Activated T-cell treated with anti-CD3 and anti-CD28 coated beads for 4 hours (primary cell): ENCODE measurements around the gene BAD.

Source experiments
- DNase-seq: peaks from one replicate; pipeline ENCODE4 v3.0.0-alpha.2; 2020

BAD gene

GRCh38 chr11:64243236-64243854 lies 41.1 kb downstream of the BAD start:
- DNase-seq: no peak

- DNase-seq: no peak
Measured at GRCh38 chr11:64241491-64242374, 42.7 kb downstream of the BAD start.

- peak; percentile 99 for DNase-seq
Measured at GRCh38 chr11:64241241-64241490, 43.3 kb downstream of the BAD start.

- DNase-seq: peak; percentile 96
Measured at GRCh38 chr11:64240435-64241240, 43.8 kb downstream of the BAD start, which contains the start of gene FKBP2. Gene FKBP2, plus strand, starts transcription at chr11:64241095. Its CDS starts 1,293 bp downstream, at chr11:64242388.

DNA sequence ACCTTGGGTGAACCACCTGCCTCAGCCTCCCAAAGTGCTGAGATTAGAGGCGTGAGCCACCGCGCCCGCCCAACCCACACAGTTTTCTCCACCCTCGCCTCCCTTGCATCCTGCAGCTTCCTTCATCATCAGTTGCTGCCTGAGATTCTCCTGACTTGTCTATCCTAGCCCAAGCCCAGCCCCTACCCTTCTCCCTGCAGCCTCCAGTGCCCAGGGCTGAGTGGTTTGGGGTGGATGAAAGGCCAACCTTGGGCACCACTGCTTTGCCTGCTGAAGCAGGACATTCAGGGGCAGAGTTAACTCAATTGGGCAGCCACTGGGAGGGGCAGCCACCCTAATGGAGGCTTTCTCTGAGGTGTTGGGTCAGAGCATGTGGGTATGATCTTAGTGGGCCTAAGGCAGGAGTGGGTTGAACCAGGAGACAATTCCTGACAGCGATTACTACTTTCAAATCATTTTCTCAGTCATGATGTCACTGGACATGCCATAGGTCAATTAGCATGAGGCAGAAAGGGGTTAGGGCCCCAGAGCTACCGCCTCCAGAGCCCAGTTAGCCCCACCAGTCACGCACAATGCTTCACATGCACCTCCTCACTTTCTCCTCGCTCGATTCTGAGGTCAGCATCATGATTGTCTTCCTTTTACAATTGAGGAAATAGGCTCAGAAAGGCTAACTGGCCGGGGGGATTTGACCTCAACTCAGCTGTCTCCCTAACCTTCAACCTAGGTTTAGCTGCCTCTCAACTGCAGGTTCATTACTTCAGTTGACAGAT lies 44.6 kb downstream of the BAD start:
- DNase-seq: no peak

DNA sequence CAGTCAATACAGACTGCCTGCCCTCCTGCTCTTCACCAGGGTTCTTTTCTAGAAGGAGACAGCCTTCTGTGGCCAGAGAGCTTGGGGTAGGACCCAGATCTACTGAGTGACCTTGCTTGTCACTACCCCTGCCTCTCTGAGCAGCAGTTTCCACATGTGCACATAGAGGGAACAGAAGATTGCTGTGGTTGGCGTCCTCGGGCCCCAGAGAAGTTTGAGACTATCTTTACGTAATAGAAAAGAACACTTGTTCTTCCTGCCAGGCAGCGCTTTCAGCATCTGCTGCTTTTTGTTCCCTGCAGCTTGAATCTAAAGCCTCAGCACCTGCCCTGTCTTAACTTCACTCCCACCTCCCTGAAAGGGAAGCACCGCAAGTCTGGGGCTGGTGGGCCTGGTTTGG lies 45.5 kb downstream of the BAD start:
- DNase-seq: no peak

DNA sequence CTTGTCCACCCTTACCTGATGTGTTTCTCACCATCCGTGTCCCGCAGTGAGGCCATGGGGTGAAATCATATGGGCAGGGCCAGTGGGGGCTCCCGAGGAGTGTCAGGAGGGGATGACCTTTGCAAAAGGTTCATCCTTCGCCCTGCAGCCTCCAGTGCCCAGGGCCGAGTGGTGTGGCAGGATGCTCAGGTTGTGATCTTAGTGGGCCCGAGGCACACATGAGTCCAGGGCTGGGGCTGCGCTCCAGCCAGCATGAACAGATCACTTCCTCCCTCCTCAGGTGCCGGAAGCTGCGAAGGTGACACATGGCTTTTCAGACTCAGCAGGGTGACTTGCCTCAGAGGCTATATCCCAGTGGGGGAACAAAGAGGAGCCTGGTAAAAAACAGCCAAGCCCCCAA lies 46.4 kb downstream of the BAD start:
- no peak for DNase-seq

GRCh38 chr11:64237484-64237951 lies 46.9 kb downstream of the BAD start:
- DNase-seq: no peak

- DNase-seq: no peak
Measured at GRCh38 chr11:64235437-64236161, 48.9 kb downstream of the BAD start.

DNA sequence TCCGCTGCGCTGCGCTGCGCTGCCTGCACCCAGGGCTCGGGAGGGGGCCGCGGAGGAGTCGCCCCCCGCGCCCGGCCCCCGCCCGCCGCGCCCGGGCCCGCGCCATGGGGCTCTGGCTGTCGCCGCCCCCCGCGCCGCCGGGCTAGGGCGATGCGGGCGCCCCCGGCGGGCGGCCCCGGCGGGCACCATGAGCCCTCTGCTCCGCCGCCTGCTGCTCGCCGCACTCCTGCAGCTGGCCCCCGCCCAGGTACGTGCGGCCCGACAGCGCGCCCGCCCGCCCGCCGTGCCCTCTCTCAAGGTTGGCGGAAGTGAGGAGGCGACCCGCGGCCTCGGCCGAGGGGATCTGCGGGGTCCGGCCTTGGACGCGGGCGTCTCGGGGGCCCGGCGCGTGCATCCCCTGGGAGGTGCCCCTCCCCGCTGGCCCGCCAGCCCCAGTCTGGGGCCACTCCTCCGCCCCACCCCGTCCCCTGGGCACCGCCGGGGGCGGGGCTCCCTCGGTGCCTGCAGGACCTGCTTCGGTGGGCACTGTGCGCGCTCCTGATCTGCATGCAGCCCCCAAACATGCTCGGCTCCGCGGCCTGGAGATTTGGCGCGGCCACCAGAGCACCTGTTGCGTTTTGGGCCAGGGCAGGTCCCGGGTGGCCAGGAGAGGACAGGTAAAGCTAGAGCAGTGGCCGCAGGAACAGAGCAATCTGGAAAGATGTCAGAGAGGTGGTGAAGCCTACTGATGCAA lies 49.7 kb downstream of the BAD start:
- DNase-seq: no peak

GRCh38 chr11:64233913-64234586 lies 50.4 kb downstream of the BAD start, which contains the start of gene VEGFB:
Gene VEGFB, plus strand, starts transcription at chr11:64234584. Its CDS starts 250 bp downstream, at chr11:64234834.
- peak; percentile 69 for DNase-seq

DNA sequence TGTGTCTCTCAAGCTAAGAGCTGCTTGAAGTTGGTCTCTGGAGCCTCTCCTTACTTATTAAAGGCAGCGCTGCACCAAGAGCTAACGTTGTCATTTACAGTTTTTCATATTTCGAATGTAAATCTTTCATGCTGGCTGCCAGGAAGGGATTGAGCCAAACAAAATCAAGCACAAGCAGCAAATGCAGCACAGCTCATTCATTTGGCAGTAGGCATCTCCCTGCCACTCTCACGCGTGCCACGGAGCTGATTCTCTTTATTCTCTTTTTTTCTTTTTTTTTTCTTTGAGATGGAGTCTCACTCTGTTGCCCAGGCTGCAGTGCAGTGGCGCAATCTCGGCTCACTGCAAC lies 51.5 kb downstream of the BAD start:
- DNase-seq: no peak

GRCh38 chr11:64232182-64232966 lies 52.1 kb downstream of the BAD start:
- no peak for DNase-seq

DNA sequence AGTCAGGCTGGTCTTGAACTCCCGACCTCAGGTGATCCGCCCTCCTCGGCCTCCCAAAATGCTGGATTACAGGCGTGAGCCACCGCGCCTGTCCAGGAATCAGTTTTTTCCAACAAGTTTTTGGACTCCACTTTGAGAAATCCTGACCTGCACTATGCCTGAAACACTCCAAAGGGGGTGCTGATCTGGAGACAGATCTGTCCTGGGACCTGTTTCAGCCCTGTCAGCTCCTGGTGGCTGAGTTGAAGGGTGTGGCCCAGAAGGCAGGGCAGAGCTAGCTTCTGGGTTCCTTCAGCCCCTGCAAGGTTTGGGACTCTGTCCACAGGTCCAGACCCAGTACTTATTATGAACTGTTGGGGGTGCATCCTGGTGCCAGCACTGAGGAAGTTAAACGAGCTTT lies 52.9 kb downstream of the BAD start:
- no peak for DNase-seq

GRCh38 chr11:64230985-64231365 lies 53.5 kb downstream of the BAD start:
- no peak for DNase-seq

GRCh38 chr11:64230171-64230984 lies 54.1 kb downstream of the BAD start, which contains the start of gene DNAJC4:
Gene DNAJC4, plus strand, starts transcription at chr11:64230548. Its CDS starts 307 bp downstream, at chr11:64230855.
- peak; percentile 75 for DNase-seq

DNA sequence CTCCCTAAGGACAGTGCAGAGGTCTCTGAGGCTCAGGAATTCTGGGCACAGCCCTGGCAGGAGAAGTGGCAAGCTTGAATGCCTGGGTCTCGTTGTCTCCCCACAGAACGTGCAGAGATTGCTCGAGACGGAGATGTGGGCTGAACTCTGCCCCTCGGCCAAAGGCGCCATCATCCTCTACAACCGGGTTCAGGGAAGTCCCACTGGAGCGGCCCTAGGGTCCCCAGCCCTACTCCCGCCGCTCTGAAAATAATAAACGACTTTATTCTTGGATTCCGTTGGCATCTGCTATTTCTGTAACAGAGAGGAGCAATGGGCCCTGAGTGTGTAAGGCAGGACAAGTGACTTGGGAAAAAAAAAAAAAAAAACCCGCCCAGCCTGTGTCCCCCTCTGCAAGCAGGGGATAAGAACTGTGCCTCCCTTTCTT lies 54.7 kb downstream of the BAD start:
- DNase-seq: no peak

GRCh38 chr11:64229090-64229743 lies 55.2 kb downstream of the BAD start:
- no peak for DNase-seq
